Tibial nerve (tissue), 4 donors: ENCODE measurements around the gene JMJD7.

Experiments
- EP300 ChIP-seq, 2 donors: sonication (generic); formaldehyde crosslinking; IDR thresholded peaks; one replicate each; pipeline ENCODE4 v1.6.1; 2017; ENCODE audit warnings: antibody characterized with exemption in 2 of 2, mild to moderate bottlenecking in 1 of 2
- TF ChIP-seq, protein P1 (sequence below), 5 experiments: fragments of 200-600 bp in 3 of 5; fragments of 450-650 bp in 2 of 5; sonication (generic) in 3 of 5; IDR thresholded peaks; one replicate each; pipeline ENCODE4 v1.5.1; 2016 to 2019; ENCODE audit warnings: antibody characterized with exemption in 5 of 5, mild to moderate bottlenecking in 3 of 5, moderate library complexity in 2 of 5

DNA sequence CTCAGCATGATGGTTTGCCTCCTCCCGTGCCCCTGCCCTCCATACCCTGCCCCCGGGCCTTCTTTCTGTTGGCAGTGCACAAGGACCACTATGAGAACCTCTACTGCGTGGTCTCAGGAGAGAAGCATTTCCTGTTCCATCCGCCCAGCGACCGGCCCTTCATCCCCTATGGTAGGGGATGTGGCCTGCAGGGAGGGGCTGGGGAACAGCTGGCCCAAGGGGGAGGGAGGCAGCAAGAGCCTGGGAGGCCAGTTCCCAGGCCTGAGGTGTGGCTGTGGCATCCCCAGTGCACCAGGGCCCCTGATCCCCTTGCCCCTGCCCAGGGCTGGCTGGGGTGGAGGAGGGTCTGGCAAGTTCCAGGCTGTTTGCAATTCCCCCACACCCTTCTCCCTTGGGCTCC is 8.2 kb downstream of the JMJD7 start:
- TF ChIP-seq EP300 (IDR thresholded peaks at IDR 0.05) = no peak
- TF ChIP-seq, protein P1, sequence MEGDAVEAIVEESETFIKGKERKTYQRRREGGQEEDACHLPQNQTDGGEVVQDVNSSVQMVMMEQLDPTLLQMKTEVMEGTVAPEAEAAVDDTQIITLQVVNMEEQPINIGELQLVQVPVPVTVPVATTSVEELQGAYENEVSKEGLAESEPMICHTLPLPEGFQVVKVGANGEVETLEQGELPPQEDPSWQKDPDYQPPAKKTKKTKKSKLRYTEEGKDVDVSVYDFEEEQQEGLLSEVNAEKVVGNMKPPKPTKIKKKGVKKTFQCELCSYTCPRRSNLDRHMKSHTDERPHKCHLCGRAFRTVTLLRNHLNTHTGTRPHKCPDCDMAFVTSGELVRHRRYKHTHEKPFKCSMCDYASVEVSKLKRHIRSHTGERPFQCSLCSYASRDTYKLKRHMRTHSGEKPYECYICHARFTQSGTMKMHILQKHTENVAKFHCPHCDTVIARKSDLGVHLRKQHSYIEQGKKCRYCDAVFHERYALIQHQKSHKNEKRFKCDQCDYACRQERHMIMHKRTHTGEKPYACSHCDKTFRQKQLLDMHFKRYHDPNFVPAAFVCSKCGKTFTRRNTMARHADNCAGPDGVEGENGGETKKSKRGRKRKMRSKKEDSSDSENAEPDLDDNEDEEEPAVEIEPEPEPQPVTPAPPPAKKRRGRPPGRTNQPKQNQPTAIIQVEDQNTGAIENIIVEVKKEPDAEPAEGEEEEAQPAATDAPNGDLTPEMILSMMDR (IDR thresholded peaks at IDR 0.05) = no peak
